Immature natural killer cell (primary cell): ENCODE measurements around the gene HNRNPA1. TPM values are rescaled to one million over a fixed set of nuclear protein-coding genes. Genes with fewer than 3 reads are reported as not detected.
A peak's percentile ranks its signal among the peaks of the same experiment; 100 is the strongest.
"Not testable (repeated sequence)": the region's sequence is repeated elsewhere in the genome, so short reads cannot be mapped to it uniquely, and the experiment has no call there.

Experiments used
- DNase-seq, 3 donors: peaks; one replicate each; pipeline ENCODE4 v3.0.0; 2022; ENCODE audit warnings: mixed read lengths in 1 of 3
- H3K27ac Mint-ChIP-seq, 6 donors: one replicate each; pipeline ENCODE4 v1.8.0; 2020; ENCODE audit warnings: mixed read lengths in 6 of 6, mild to moderate bottlenecking in 5 of 6, inconsistent platforms in 4 of 6, moderate library complexity in 3 of 6
- H3K27me3 Mint-ChIP-seq, 3 donors: one replicate each; pipeline ENCODE4 v1.8.0; 2020 to 2021; ENCODE audit warnings: low read depth in 3 of 3, mild to moderate bottlenecking in 3 of 3, mixed read lengths in 3 of 3, moderate library complexity in 3 of 3, inconsistent platforms in 1 of 3
- H3K36me3 Mint-ChIP-seq, 3 donors: one replicate each; pipeline ENCODE4 v1.8.0; 2020; ENCODE audit warnings: mixed read lengths in 3 of 3, inconsistent platforms in 2 of 3, mild to moderate bottlenecking in 2 of 3
- H3K4me1 Mint-ChIP-seq, 2 donors: one replicate each; pipeline ENCODE4 v1.8.0; 2020; ENCODE audit warnings: inconsistent platforms in 2 of 2, mild to moderate bottlenecking in 2 of 2, mixed read lengths in 2 of 2, moderate library complexity in 1 of 2
- H3K4me3 Mint-ChIP-seq, 5 donors: one replicate each; pipeline ENCODE4 v1.8.0; 2020; ENCODE audit warnings: mild to moderate bottlenecking in 5 of 5, mixed read lengths in 5 of 5, inconsistent platforms in 3 of 5, moderate library complexity in 3 of 5
- H3K9me3 Mint-ChIP-seq, 6 donors: one replicate each; pipeline ENCODE4 v1.8.0; 2020; ENCODE audit warnings: mild to moderate bottlenecking in 6 of 6, mixed read lengths in 6 of 6, inconsistent platforms in 4 of 6, moderate library complexity in 3 of 6
- polyA plus RNA-seq, 3 donors: library from polyadenylated mRNA; unstranded; fragments of 300-500 nt; fragmentation: Illumina TruSeq; gene quantifications; one replicate each; pipeline ENCODE4 v1.2.3, GENCODE V29; 2021

HNRNPA1 gene
- polyA plus RNA-seq, result 100 to 1,000 TPM; 512 to 669 (median 601) TPM

DNA sequence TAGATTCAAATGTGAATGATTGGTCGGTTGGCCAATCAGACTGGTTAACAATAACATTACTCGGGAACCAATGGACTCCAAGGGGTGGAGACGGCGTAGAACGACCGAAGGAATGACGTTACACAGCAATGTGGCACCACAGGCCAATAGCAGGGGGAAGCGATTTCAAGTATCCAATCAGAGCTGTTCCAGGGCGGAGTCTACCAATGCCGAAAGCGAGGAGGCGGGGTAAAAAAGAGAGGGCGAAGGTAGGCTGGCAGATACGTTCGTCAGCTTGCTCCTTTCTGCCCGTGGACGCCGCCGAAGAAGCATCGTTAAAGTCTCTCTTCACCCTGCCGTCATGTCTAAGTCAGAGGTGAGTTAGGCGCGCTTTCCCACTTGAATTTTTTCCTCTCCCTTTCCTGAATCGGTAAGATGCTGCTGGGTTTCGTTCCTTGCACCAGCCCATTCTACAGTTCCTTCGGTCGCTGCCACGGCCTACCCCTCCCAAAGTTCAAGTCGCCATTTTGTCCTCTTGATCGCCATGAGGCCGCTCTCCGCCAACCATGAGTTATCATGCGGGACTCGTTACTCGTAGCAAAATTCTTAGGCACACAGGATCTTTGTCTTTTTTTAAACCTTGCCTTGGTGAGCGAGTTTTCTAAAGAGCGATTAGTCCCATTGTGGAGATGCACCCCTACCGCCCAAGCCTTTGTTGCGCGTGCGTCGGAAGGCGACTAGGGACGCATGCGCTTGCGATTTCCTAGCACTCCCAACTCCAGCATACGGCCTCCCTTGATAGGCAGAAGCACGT is at the start of gene HNRNPA1:
Gene HNRNPA1, plus strand, starts transcription at position 259 of the 793 bp plus-strand sequence. Its CDS starts 82 bp downstream, at position 341.
- H3K4me1 Mint-ChIP-seq, result peaks cover 3 to 9% of the 10 kb centered on the region in 2 donors
- DNase-seq, result peak; percentile 98 to 99 (median 99)
- H3K27ac Mint-ChIP-seq, result no peak within 1 kb of the TSS
- peaks cover 4 to 14% (median 9%) of the 10 kb centered on the region in 3 donors for H3K27me3 Mint-ChIP-seq
- H3K9me3 Mint-ChIP-seq, result no peaks in the 10 kb centered on the region
- H3K36me3 Mint-ChIP-seq, result peaks cover 25 to 38% (median 27%) of the 10 kb centered on the region in 3 donors
- no peak within 1 kb of the TSS for H3K4me3 Mint-ChIP-seq

DNA sequence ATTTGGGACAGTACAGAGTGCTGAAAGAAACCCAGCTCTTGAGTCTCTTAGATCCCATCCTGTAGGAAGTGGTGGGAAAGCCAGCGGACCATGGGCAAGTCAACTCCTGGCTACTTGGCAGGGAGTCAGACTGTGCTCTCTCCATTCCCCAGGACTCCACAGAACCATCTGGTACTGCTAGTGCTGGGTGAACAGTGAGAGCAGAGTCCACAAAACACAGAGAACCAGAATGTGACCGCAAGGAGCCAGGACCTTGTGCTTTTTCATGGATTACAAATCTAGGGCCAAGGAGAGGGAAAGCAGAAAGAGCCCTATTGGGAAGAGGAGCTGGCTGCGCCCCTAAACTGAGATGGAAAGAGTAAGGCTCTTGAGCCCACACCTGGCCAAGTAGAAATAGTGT is 49.3 kb upstream of the HNRNPA1 start:
- not testable (repeated sequence) for H3K4me1 Mint-ChIP-seq, DNase-seq, H3K27ac Mint-ChIP-seq, H3K4me3 Mint-ChIP-seq, H3K9me3 Mint-ChIP-seq, H3K27me3 Mint-ChIP-seq
- peaks cover 0 to 11% (median 10%) of the 10 kb centered on the region in 3 donors for H3K36me3 Mint-ChIP-seq

DNA sequence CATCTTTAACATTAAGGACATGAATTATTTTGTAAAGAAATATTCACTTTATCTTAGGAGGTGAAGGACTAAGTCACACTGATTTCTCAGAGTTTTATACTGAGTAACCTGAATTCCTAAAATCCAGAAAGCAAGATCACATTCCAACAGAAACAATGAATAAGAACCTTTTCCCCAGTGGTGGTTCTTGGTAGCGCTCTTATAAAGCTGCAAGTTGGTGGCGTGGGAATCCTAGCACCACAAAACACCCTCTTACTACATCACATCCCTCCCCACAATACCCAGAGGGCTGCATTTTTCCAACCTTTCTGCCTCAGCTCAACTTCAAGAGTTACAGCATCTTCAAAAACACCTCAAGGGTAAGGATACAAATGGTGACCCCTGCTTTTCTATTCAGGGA is 47.7 kb upstream of the HNRNPA1 start:
- Mint-ChIP-seq H3K4me1 (peaks cover 4 to 9% of the 10 kb centered on the region in 2 donors), H3K9me3 (no peaks in the 10 kb centered on the region), H3K4me3 (no peak overlapping the region), H3K27me3 (no peaks in the 10 kb centered on the region), H3K27ac (no peak overlapping the region), H3K36me3 (peaks cover 0 to 18% (median 12%) of the 10 kb centered on the region in 3 donors)
- no peak for DNase-seq

DNA sequence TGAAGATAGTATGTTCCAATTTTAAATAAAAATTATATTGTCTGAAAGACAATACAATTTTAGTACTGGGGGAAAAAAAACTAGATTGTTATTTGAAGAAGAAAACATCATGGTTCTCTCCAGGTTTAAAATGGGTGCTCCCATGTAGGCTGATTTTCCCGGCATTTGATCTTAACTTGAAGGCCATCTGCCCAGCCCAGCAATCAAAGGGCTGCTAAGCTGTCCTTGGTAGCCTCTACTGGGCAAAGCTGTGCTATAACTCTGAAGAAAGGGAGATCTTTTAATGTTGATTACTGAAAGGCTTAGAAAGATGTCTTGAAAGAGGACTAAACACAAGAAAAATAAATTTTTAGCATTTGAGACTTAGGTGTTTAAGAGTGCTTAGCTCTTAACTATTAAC is 42.0 kb upstream of the HNRNPA1 start:
- H3K36me3 Mint-ChIP-seq, result peaks cover 0 to 28% (median 23%) of the 10 kb centered on the region in 3 donors
- DNase-seq, result no peak
- no peaks in the 10 kb centered on the region for H3K9me3 Mint-ChIP-seq
- no peak overlapping the region for H3K4me3 Mint-ChIP-seq
- H3K27ac Mint-ChIP-seq, result peak overlapping the region in 1 of 6 donors; percentile 3
- H3K4me1 Mint-ChIP-seq, result peaks cover 4 to 9% of the 10 kb centered on the region in 2 donors
- H3K27me3 Mint-ChIP-seq, result no peaks in the 10 kb centered on the region

DNA sequence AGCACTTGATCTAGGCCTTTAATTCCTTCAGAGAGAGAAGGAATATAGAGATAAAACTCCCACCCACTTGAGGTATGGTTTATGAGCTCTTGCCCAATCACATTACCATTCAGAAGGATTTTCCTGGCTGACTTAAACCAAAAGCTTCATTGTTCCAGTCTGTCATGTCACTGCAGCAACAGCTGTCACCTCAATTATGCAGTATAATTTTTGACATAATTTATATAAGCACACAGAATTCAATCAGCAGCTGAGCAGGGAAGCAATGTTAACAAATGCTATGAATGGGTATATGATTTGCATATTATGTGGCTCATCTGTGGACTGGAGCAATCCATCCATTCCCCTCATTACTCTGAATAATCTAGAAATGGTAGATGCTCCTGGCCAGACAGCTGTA is 40.9 kb upstream of the HNRNPA1 start:
- Mint-ChIP-seq H3K36me3 (peaks cover 0 to 26% (median 21%) of the 10 kb centered on the region in 3 donors), H3K27me3 (no peaks in the 10 kb centered on the region), H3K4me3 (no peak overlapping the region), H3K9me3 (no peaks in the 10 kb centered on the region), H3K4me1 (peaks cover 4 to 9% of the 10 kb centered on the region in 2 donors), H3K27ac (no peak overlapping the region)
- no peak for DNase-seq

DNA sequence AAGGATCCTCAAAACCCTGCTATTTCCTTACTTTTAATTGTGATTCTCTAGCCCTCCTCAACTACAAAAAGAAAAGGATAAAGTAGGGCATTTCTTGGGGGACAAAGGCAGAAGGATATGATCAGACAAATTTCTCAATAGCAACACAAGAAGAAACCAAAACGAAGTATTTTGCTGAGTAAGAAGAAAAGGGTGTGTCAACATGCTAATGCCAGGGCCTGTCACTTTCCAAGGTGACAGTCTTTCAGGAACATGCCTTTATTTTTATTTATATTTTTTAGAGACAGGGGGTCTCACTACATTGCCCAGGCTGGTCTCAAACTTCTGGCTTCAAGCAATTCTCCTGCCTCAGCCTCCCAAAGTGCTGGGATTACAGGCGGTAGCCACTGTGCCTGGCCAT is 40.4 kb upstream of the HNRNPA1 start:
- Mint-ChIP-seq H3K27ac (no peak overlapping the region), H3K4me1 (peaks cover 4 to 9% of the 10 kb centered on the region in 2 donors), H3K9me3 (no peaks in the 10 kb centered on the region), H3K27me3 (no peaks in the 10 kb centered on the region), H3K4me3 (no peak overlapping the region), H3K36me3 (peaks cover 0 to 26% (median 18%) of the 10 kb centered on the region in 3 donors)
- no peak for DNase-seq

DNA sequence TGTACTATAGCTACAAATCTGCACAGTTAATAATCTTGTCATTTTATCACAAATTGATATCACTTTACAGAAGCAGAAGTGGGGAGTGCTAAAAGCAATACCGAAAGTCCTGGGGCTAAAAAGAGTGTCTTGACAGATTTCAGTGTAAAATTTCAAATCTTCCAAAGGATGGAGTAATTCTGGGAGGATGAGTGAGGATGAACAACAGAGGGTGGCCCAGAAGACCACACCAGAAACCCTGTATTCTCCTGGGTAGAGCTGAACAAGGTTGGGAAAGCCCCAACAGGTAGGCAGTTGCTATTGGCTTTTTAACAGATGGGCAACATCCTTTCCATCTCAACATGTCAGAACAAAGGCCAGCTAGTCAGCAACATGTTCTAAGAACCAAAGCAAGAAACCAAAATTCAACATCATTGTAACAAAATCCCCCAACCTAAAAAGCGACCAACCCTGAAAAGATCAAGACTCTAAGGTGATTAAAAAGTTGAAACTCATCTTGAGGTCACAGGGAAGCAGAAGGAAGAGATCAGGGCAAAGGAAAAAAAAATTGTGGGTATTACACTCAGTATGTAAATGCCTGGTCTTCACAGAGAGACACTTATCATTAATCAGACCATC is 39.4 kb upstream of the HNRNPA1 start:
- DNase-seq, result no peak
- no peak overlapping the region for H3K4me3 Mint-ChIP-seq
- peaks cover 4 to 9% of the 10 kb centered on the region in 2 donors for H3K4me1 Mint-ChIP-seq
- no peaks in the 10 kb centered on the region for H3K27me3 Mint-ChIP-seq
- no peak overlapping the region for H3K27ac Mint-ChIP-seq
- H3K9me3 Mint-ChIP-seq, result no peaks in the 10 kb centered on the region
- H3K36me3 Mint-ChIP-seq, result peaks cover 2 to 29% (median 22%) of the 10 kb centered on the region in 3 donors

DNA sequence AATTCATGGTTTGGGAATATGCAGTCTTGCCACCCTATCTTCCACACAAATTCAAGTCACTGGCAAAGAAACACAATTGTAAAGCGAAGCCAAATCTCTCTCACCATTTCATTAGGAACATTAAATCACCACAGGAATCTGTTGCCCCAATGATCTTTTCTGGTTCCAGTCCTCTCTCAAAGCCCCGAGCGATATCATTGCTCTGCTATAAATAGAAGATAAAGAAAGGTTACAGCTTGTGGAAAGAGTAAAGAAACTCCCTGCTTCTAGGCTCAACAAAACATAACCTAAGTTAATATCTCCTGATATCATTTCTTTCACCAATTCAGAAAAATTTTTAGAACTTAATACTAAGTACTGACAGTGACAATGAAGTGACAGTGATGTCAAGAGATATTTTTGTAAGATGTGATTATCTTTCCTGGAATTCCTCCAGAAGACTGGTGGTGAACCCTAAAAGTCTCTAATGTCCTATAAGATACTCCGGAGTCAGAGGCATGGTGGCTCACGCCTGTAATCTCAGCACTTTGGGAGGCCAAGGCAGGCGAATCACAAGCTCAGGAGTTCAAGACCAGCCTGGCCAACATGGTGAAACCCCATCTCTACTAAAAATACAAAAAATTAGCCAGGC is 34.4 kb upstream of the HNRNPA1 start:
- no peak overlapping the region for H3K4me3 Mint-ChIP-seq
- H3K4me1 Mint-ChIP-seq, result no peaks in the 10 kb centered on the region
- no peak overlapping the region for H3K27ac Mint-ChIP-seq
- no peaks in the 10 kb centered on the region for H3K27me3 Mint-ChIP-seq
- peaks cover 7 to 34% (median 20%) of the 10 kb centered on the region in 3 donors for H3K36me3 Mint-ChIP-seq
- no peak for DNase-seq
- H3K9me3 Mint-ChIP-seq, result no peaks in the 10 kb centered on the region

DNA sequence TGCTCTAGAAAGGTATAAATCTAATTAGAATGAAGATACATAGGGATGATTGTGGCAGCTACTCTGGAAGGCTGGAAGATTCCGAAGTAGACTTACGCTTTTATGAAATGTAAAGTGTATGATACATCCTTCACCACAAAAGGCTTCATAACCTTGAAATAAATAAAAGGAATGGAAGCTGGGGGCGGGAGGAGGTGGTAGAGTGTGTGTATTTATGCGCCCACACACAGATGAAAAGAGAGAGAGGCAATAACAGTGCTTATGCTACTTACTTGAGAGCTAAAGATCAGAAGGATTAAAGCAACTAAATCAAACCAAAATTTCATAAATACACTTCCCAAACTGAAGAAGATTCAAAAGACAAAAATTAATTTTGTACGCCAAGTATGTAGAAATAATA is 31.0 kb upstream of the HNRNPA1 start:
- Mint-ChIP-seq H3K27me3 (no peaks in the 10 kb centered on the region), H3K27ac (no peak overlapping the region), H3K4me1 (peaks cover 0 to 1% of the 10 kb centered on the region in 2 donors), H3K36me3 (peaks cover 11 to 29% (median 15%) of the 10 kb centered on the region in 3 donors), H3K4me3 (no peak overlapping the region), H3K9me3 (no peaks in the 10 kb centered on the region)
- no peak for DNase-seq

DNA sequence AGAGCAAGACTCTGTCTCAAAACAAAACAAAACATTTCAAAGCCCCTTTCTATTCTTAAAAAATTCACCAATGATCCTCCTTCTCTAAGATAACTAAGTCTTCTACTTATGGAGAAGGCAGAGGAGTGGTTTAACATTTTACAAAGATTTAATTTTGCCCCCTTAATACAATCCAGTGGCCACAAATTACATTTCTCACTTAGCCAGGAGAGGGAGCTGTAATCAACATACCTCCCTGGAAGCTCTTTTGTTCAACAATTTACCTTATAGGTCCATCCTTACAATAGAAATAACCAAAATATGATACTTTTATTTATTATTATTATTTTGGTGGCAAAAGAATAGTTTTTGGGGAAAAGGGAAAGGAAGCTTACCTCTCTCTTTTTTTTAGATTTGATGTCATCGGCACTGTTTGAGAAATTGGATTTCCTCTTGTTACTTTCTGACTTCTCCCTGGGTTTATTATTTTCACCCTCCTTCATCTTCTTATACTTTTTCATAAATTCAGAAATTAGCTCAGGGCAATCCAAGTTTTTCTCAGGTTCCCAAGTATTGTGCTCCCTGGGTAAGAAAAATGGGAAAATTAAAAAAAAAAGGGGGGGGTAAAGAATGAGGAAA is 28.8 kb upstream of the HNRNPA1 start:
- Mint-ChIP-seq H3K9me3 (no peaks in the 10 kb centered on the region), H3K4me1 (peaks cover 0 to 1% of the 10 kb centered on the region in 2 donors), H3K4me3 (no peak overlapping the region), H3K27me3 (no peaks in the 10 kb centered on the region), H3K27ac (peak overlapping the region in 1 of 6 donors; percentile 46), H3K36me3 (peaks cover 14 to 27% (median 15%) of the 10 kb centered on the region in 3 donors)
- DNase-seq, result peak; percentile 34 to 47 (median 45)

DNA sequence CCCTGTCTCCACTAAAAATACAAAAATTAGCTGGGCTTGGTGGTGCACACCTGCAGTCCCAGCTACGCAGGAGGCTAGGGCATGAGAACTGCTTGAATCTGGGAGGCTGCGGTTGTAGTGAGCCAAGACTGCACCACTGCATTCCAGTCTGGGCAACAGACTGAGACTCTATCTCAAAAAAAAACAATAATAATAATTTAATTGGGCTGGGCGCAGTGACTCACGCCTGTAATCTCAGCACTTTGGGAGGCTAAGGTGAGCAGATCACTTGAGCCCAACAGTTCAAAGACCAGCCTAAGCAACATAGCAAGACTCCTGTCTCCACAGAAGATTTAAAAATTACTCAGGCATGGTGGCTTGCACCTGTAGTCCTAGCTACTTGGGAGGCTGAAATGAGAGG is 27.3 kb upstream of the HNRNPA1 start:
- H3K27me3 Mint-ChIP-seq, result no peaks in the 10 kb centered on the region
- H3K4me1 Mint-ChIP-seq, result peaks cover 3 to 6% of the 10 kb centered on the region in 2 donors
- DNase-seq, result no peak
- no peak overlapping the region for H3K4me3 Mint-ChIP-seq
- H3K36me3 Mint-ChIP-seq, result peaks cover 12 to 25% (median 14%) of the 10 kb centered on the region in 3 donors
- no peak overlapping the region for H3K27ac Mint-ChIP-seq
- H3K9me3 Mint-ChIP-seq, result no peaks in the 10 kb centered on the region

DNA sequence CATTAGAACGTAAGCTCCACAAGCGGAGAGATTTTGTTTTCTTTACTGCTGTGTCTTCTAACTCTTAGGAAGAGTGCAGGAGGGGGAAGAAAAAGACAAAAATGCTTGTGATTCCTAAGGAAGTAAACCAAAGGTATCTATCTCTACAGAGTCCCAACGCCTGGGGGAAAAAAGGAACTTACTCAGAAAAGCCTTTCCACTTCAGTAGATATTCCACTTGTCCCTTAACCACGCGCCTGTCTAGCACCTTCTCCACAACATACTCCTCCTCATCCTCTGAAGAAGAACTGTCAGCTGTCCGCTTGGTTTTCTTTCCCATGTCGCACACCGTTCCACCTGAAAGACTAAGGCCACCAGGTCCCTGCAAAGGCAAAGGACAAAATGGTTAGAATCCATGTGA is 23.2 kb upstream of the HNRNPA1 start:
- Mint-ChIP-seq H3K27me3 (no peaks in the 10 kb centered on the region), H3K4me3 (no peak overlapping the region), H3K36me3 (peaks cover 4 to 10% (median 7%) of the 10 kb centered on the region in 3 donors)

DNA sequence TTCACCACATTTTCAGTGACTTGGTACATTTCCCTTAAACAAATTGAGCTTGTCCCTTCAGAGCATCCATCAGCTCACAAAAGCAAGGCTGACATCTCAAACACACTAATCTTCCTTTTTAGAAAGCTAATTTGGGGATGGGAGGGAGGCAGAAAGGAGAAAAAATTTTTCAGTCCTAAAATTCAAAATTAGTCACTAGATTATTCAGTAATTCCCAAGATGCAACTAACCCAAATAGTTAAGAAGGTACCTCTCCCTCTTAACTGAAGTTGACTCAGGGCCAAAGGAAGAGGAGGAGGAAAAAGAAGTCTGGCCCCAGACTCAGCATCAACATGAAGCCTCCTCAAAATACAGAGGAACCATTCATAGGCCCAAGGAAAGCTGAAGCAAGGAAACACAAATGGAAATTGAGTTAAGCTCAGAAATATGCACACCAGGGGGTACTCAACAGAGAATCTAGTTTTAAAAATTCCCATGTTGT is 22.3 kb upstream of the HNRNPA1 start:
- Mint-ChIP-seq H3K4me3 (no peak overlapping the region), H3K36me3 (peaks cover 4 to 10% (median 7%) of the 10 kb centered on the region in 3 donors), H3K27me3 (no peaks in the 10 kb centered on the region), H3K9me3 (no peaks in the 10 kb centered on the region), H3K27ac (peak overlapping the region in 2 of 6 donors; percentile 17 to 73), H3K4me1 (peaks cover 15 to 24% of the 10 kb centered on the region in 2 donors)
- DNase-seq, result no peak

More for the DNA sequence above, 23.2 kb upstream of the HNRNPA1 start:
- Mint-ChIP-seq H3K9me3 (no peaks in the 10 kb centered on the region), H3K4me1 (peaks cover 15 to 24% of the 10 kb centered on the region in 2 donors), H3K27ac (peak overlapping the region in 2 of 6 donors; percentile 32 to 73)
- no peak for DNase-seq
